DMS114 treated with DMSO at 0.1 percent for 48 hours (cell line): ENCODE measurements around the gene TMEM106A.
"Not testable (repeated sequence)": the region's sequence is repeated elsewhere in the genome, so short reads cannot be mapped to it uniquely, and the experiment has no call there.

Experiments used
- DNase-seq: peaks from one replicate; lab custom pipeline; 2025; ENCODE audit not compliant: unreplicated experiment; lab: John Stamatoyannopoulos, UW

TMEM106A gene

DNA sequence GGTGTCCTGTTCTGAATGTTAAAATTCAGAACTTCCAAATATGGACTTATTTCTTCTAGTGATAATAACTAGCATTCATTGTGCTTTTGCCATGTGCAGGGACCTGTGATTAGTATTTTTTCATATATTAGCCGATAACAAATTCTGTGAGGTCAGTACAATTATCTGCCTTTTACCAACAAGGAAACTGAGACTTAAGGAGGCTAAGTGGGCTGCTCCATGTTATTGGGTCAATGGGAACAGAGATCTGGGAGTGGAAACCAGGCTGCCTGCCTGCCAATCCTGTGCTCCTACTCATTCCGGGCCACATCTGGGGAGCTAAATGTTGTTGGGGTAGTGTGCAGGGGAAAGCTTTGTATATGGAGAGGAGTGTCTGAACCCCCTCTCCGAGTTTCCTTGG, 3.7 kb downstream of the TMEM106A start:
- no peak for DNase-seq

DNA sequence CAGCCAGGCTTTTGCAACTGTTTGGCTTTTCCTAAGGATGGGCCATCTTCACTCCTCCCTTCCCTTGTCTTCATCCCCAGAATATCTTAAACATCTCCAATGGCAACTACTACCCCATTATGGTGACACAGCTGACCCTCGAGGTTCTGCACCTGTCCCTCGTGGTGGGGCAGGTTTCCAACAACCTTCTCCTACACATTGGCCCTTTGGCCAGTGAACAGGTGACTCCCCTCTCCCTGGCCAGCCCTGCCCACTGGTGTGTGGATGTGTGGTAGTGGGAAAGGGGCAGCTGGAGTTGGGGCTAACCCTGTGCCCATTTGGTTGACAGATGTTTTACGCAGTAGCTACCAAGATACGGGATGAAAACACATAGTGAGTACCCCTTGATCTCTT, 4.7 kb downstream of the TMEM106A start:
- DNase-seq = no peak

DNA sequence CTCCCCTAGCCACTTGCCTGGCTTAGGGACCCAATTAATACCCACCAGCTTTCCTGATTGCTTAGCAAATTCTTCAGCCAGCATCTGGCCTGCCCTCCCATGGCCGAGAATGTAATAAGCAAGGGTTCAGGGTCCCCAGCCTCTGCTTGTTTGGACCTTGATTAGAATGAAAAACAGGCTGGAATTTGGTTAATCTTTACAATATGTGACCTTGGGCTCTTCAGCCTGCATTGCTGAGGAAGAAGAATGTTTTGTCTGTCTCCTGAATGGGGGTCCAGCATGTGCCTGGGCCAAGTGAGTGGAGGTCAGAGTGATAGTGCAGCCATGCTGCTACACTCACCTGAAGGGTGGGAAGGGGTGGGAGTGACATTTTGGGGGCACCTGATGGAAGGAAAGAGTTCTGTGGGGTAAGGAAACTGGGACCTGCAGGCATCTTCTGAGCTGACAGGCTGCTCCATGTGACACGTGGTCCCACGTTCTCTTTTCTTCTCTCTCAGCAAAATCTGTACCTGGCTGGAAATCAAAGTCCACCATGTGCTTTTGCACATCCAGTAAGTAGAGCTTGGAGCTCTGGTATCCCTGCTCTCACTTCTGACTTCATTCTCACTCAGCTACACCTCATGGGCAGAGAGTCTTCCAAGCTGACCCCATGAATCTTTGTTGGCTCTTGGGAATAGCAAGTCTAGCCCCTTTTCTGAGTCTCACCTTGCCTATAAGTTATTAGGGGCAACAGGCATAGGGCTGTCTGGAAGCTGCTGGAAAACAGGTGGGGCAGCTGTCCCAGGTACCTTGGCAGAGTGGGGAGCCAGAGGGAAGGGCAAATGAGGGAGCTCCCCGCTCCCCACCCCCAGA, 5.3 kb downstream of the TMEM106A start:
- DNase-seq = no peak

DNA sequence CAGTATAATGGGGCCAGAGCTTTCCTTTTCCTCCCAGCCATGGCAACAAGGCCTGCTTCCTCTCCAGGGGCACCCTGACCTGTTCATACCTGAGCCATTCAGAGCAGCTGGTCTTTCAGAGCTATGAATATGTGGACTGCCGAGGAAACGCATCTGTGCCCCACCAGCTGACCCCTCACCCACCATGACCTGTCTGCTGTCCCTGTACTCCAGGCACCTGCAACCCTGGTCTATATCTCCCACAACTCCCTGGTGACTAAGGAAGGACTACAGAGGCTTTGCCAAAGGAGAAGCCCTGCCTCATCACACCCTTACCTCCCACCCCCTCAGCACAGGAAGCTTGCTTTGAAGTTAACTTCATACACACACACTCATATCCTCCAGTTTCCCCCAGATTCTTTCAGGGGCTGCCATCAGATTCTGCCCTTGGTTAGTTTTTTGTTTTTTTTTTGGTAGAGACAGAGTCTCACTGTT, 6.0 kb downstream of the TMEM106A start:
- no peak for DNase-seq

DNA sequence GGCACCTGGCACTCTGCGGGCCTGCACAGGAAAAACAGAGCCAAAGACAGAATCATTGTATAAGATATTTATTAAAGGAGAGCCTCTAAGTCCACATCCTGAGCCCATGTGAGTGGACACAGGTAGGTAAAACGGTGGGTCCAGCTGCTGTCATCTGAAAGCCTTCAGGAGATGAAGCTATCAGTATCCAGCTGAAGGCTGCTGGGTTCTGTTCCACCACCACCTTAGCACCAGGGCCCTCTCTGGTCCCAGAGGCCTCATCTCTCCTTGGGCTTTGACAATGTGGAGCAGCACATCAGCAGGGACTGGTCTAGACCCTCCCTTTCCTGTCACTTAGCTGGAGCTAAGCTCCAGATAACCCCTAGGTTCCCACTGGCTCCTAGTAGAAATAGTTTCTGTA, 7.3 kb downstream of the TMEM106A start:
- DNase-seq = no peak

DNA sequence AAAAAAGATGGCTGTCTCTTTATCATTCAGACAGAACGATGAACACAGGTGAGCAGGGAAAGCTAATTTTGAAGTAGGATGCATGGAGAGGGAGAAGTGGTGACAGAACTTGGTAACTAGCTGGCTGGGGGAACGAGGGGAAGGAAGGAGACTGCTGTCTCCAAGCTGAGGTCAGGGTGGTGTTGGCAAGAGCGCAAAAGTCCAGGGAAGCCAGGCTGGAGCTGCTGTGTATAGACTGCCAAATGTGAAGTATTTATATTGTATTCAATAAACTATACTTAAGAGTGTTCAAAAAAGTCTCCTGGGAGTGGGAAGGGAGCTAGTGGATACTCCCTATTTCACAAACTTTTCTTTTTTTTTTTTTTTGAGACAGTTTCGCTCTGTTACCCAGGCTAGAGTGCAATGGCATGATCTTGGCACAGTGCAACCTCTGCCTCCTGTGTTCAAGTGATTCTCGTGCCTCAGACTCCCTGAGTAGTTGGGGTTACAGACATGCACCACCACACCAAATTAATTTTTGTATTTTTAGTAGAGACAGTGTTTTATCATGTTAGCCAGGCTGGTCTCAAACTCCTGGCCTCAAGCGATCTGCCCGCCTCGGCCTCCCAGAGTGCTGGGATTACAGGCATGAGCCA, 8.2 kb downstream of the TMEM106A start:
- no peak for DNase-seq

DNA sequence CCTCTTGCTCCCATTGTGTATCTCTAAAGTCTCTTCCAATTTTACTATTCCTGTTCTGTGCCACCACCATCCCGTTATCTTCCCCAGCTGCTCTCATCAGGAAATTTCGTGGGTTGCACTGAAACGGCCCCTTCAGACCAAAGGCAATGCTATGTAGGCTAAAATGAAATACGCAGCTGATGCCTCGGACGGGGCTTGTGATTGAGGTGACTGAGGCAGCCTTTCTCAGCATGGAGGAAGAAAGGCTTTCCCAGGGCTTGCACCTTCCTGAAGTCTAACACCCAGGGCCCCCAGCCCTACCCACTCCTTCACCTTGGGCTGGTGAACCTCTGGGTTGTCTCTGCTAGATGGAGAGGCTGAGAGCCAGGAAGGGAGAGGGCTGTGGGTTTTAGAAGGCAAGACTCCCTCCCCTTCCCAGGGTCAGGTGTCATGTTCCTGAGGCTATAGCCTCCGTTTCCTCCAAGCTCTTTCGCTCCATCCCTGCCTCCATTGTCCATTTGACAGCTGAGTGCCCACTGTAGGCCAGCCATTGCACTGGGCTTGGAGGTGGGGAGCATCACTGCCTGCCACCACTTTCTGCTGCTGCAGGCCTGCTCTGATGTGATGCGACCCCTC, 8.9 kb downstream of the TMEM106A start:
- no peak for DNase-seq

DNA sequence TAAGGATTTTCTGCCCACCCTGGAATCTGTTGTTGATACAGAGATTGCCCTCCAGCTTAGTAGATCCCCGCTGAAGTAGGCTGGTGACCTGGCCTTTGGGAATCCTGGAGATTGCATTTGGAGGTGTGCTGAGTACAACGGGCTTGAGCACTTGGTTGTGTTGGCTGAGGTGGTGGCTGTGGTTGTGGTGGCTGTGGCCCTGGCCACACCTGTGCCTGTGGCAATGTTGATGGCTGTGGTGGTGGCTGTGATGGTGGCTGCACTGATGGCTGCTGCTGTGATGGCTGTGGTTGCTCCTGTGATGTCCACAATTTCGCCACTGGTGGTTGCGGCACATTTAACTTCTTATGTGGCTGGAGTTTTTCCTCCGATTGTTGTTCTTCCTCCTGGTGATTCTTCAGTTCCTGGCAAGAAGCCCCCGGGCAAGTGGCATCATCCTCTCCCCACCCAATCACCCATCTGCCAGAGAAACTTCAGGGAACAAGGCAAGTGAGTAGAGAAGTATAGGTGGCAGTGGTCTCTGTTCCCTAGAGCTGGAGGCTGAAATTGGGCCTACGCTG, 12.6 kb downstream of the TMEM106A start:
- no peak for DNase-seq

DNA sequence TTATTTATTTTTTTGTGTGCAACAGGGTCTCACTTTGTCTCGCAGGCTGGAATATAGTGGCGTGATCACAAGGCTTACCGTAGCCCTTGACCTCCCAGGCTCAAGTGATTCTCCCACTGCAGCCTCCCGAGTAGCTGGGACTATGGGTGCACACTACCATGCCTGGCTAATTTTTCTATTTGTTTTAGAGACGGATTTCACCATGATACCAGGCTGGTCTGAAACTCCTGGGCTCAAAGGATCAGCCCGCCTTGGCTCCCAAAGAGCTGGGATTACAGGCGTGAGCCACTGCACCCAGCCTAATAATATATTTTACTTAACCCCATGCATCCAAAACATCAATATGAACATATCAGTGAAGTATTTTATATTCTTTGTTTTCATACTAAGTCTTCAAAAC, 14.7 kb downstream of the TMEM106A start:
- no peak for DNase-seq

DNA sequence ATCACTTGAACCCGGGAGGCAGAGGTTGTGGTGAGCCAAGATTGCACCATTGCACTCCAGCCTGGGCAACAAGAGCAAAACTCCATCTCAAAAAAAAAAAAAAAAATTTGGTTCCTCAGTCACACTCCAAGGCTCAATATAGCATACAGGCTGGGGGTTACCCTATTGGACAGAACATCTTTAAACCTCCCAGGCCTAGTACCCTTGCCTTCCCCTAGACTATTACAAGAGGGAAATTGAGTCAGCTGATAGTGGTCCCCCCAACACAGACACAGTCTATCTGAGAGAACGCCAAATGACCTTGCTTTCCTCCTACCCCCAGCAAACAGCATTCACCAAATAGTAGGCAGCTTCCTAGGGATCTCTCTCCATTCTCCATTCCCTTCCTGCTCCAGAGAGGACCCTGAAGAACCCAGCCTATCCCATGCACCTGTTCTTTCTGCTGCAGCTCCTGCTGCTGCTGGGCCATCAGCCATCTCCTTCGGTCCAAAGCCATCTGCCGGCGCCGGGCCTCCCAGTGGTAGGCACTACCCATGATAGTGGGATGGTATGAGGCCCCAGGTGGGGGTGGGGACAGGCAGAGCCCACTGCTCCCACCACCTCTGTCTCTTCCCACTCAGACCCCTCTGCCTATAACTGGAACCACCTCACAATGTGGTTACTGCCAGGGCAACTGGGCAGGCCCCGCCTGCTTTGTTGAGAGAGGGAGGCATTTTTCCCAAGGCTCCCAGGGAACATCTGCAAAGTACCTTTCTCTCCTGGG, 16.5 kb downstream of the TMEM106A start, which contains the start of gene CCDC200:
TSS of gene CCDC200 (minus strand) at position 604 of the 763 bp plus-strand sequence. CDS start at position 535, 69 bp downstream.
- not testable (repeated sequence) for DNase-seq

DNA sequence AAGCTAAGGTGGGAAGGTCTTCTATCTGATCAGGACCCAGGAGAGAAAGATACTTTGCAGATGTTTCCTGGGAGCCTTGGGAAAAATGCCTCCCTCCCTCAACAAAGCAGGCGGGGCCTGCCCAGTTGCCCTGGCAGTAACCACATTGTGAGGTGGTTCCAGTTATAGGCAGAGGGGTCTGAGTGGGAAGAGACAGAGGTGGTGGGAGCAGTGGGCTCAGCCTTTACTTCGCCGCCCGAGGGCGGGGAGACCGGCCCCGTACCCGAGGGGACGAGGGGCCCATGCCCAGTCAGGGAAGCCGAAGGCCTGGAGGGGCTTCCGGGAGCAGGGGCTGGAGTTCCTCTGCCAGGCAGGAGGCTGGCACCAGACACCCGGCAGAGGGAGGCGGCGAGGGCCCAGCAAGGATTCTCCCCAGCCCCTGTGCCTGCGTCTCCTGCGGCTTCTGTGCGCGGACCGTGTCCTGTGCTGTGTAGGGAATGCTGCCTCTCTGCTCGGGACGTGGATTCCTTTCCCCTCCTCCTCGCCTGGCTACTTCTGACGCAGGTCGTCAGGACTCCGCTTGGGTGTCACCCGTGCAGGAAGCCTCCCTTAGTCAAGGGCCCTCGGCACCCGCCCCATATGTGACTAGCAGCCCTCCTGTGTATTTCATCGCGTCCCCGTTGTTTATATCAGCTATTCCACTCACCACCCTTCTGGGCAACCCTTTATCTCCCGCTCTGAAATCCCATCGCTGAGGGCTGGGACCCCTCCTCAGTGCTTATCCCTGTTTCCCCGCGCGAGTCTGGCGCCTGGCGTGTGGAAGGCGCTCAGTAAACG, 19.7 kb downstream of the TMEM106A start:
- DNase-seq = not testable (repeated sequence)

DNA sequence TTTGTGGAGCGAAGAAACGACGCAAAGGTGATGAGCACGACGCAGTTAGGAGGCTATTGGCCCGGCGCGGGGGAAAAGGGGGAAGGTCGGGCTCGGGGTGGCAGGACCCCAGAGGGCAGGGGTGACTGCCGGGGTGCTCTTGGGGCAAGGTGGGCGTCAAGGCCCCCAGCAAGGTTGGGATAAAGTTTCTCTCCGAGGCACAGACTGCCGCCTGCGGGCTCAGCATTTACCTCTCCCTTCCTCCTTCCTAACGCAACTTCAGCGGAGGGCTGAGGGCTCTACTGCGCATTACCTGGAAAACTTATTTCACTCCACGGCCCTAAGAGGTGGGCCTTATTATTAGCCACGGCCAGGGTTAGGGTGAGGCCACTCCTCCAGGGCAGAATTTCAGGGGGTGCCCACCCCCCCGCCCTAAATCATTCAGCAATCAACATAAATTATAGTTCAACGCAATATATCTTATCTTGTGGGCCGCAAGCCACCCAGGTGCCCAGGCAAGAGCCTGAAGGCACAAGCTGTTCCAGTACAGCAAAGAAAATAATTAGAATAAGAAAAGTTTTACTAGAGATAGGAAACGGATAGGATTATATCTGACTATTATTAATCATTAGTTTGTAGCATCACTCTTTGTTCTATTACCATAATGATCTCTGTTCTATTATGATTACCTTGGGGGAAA, 20.5 kb downstream of the TMEM106A start:
- DNase-seq = not testable (repeated sequence)

DNA sequence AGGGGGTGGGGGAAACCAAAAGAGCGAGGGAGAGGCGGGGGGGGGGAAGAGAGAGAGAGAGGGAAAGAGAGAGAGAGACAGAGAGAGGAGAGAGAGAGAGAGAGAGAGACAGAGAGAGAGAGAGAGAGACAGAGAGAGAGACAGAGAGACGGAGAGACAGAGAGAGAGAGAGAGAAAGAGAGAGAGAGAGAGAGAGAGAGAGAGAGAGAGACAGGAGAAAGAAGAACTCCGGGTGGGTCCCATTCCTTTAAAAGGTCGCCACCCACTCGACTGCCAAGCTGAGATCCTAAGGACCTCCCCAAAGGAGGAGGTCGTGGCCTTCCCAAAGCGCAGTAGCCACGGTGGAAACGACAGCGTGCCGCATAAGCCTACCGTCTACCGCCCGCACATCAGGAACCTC, 21.6 kb downstream of the TMEM106A start:
- DNase-seq = not testable (repeated sequence)

DNA sequence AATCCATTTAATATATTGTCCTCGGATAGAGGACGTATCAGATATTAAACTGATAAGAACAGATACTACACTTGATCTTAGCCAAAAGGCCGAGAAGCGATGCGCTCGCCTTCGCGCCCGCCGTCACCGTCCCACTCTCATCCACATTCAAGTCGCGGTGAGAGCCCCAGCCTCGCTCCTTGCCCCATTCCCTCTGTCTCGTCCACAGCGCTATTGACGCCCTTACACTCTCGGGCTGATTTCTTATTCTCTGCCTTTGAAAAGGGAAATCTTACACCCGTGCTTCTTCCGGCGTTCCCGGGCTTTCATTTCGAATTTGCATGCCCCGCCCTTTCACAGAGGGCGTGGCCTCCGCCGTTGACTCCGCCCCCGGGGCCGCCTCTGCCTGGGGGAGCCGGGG, 22.2 kb downstream of the TMEM106A start, which contains the start of gene RNU2-1:
TSS of gene RNU2-1 (minus strand) at position 101 of the 400 bp plus-strand sequence.
- not testable (repeated sequence) for DNase-seq

DNA sequence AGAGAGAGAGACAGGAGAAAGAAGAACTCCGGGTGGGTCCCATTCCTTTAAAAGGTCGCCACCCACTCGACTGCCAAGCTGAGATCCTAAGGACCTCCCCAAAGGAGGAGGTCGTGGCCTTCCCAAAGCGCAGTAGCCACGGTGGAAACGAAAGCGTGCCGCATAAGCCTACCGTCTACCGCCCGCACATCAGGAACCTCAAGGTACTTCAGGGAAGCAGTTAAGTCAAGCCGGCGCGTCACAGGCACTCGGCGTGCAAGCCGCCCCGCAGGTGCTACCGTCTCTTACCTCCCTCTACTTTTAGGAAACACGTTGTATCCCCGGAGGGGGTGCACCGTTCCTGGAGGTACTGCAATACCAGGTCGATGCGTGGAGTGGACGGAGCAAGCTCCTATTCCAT, 27.9 kb downstream of the TMEM106A start:
- DNase-seq = not testable (repeated sequence)

DNA sequence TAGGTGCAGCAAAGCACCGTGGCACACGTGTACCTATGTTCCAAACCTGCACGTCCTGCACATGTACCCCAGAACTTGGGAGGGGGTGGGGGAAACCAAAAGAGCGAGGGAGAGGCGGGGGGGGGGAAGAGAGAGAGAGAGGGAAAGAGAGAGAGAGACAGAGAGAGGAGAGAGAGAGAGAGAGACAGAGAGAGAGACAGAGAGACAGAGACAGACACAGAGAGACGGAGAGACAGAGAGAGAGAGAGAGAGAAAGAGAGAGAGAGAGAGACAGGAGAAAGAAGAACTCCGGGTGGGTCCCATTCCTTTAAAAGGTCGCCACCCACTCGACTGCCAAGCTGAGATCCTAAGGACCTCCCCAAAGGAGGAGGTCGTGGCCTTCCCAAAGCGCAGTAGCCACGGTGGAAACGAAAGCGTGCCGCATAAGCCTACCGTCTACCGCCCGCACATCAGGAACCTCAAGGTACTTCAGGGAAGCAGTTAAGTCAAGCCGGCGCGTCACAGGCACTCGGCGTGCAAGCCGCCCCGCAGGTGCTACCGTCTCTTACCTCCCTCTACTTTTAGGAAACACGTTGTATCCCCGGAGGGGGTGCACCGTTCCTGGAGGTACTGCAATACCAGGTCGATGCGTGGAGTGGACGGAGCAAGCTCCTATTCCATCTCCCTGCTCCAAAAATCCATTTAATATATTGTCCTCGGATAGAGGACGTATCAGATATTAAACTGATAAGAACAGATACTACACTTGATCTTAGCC, 29.1 kb downstream of the TMEM106A start:
- DNase-seq = not testable (repeated sequence)

DNA sequence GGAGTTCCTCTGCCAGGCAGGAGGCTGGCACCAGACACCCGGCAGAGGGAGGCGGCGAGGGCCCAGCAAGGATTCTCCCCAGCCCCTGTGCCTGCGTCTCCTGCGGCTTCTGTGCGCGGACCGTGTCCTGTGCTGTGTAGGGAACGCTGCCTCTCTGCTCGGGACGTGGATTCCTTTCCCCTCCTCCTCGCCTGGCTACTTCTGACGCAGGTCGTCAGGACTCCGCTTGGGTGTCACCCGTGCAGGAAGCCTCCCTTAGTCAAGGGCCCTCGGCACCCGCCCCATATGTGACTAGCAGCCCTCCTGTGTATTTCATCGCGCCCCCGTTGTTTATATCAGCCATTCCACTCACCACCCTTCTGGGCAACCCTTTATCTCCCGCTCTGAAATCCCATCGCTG, 34.8 kb downstream of the TMEM106A start:
- not testable (repeated sequence) for DNase-seq
